ENCODE measurements around the gene SPTB.

Gene SPTB

GRCh38 chr14:64733321-64733720 lies 146.4 kb downstream of the SPTB start:
- Histone ChIP-seq H3K27me3 (ENCODE audit: low read depth, low read length) (no peaks in the 10 kb centered on the region), H3K36me3 (replicated peaks; ENCODE audit: low read depth, low read length) (no peaks in the 10 kb centered on the region), H3K4me3 (ENCODE audit: low read length) (no peak overlapping the region), H3K79me2 (ENCODE audit: low read length) (no peaks in the 10 kb centered on the region), H2AFZ (ENCODE audit: low read depth, low read length) (no peak overlapping the region), H3K4me2 (ENCODE audit: low read length) (no peak overlapping the region), H3K9ac (ENCODE audit: low read length) (no peak overlapping the region), H3K27ac (ENCODE audit: low read length) (no peak overlapping the region), H3K9me3 (ENCODE audit: insufficient read depth, low read length) (no peaks in the 10 kb centered on the region), H3K4me1 (ENCODE audit: low read length) (peaks cover 1% of the 10 kb centered on the region), H4K20me1 (ENCODE audit: insufficient read depth, low read length) (no peaks in the 10 kb centered on the region)
- no peak for TF ChIP-seq CTCF (IDR thresholded peaks at IDR 0.05; ENCODE audit: low read depth, low read length)
- TF ChIP-seq EZH2phosphoT487 (IDR thresholded peaks at IDR 0.05; ENCODE audit: low read depth), result no peak

GRCh38 chr14:64732536-64733120 lies 147.1 kb downstream of the SPTB start:
- Histone ChIP-seq H3K9me3 (ENCODE audit: insufficient read depth, low read length) (no peaks in the 10 kb centered on the region), H3K79me2 (ENCODE audit: low read length) (no peaks in the 10 kb centered on the region), H4K20me1 (ENCODE audit: insufficient read depth, low read length) (no peaks in the 10 kb centered on the region), H3K36me3 (replicated peaks; ENCODE audit: low read depth, low read length) (no peaks in the 10 kb centered on the region), H2AFZ (ENCODE audit: low read depth, low read length) (no peak overlapping the region), H3K27me3 (ENCODE audit: low read depth, low read length) (no peaks in the 10 kb centered on the region), H3K9ac (ENCODE audit: low read length) (no peak overlapping the region), H3K27ac (ENCODE audit: low read length) (no peak overlapping the region), H3K4me3 (ENCODE audit: low read length) (no peak overlapping the region), H3K4me1 (ENCODE audit: low read length) (peaks cover 6% of the 10 kb centered on the region), H3K4me2 (ENCODE audit: low read length) (no peak overlapping the region)
- TF ChIP-seq CTCF (IDR thresholded peaks at IDR 0.05; ENCODE audit: low read depth, low read length), result no peak
- TF ChIP-seq EZH2phosphoT487 (IDR thresholded peaks at IDR 0.05; ENCODE audit: low read depth), result no peak

GRCh38 chr14:64732066-64732465 lies 147.6 kb downstream of the SPTB start:
- H3K27ac ChIP-seq (ENCODE audit: low read length), result no peak overlapping the region
- no peak for TF ChIP-seq CTCF (IDR thresholded peaks at IDR 0.05; ENCODE audit: low read depth, low read length)
- TF ChIP-seq EZH2phosphoT487 (IDR thresholded peaks at IDR 0.05; ENCODE audit: low read depth), result no peak
- H3K79me2 ChIP-seq (ENCODE audit: low read length), result no peaks in the 10 kb centered on the region
- H3K4me3 ChIP-seq (ENCODE audit: low read length), result no peak overlapping the region
- no peak overlapping the region for H3K9ac ChIP-seq (ENCODE audit: low read length)
- H2AFZ ChIP-seq (ENCODE audit: low read depth, low read length), result no peak overlapping the region
- H3K4me1 ChIP-seq (ENCODE audit: low read length), result peaks cover 7% of the 10 kb centered on the region
- no peaks in the 10 kb centered on the region for H3K36me3 ChIP-seq (replicated peaks; ENCODE audit: low read depth, low read length)
- no peaks in the 10 kb centered on the region for H4K20me1 ChIP-seq (ENCODE audit: insufficient read depth, low read length)
- no peaks in the 10 kb centered on the region for H3K27me3 ChIP-seq (ENCODE audit: low read depth, low read length)
- no peaks in the 10 kb centered on the region for H3K9me3 ChIP-seq (ENCODE audit: insufficient read depth, low read length)
- no peak overlapping the region for H3K4me2 ChIP-seq (ENCODE audit: low read length)

- TF ChIP-seq CTCF (IDR thresholded peaks at IDR 0.05; ENCODE audit: low read depth, low read length), result no peak
- no peak for TF ChIP-seq EZH2phosphoT487 (IDR thresholded peaks at IDR 0.05; ENCODE audit: low read depth)
- no peak overlapping the region for H3K4me2 ChIP-seq (ENCODE audit: low read length)
- no peaks in the 10 kb centered on the region for H3K36me3 ChIP-seq (replicated peaks; ENCODE audit: low read depth, low read length)
- H3K9ac ChIP-seq (ENCODE audit: low read length), result no peak overlapping the region
- H3K79me2 ChIP-seq (ENCODE audit: low read length), result no peaks in the 10 kb centered on the region
- H3K4me1 ChIP-seq (ENCODE audit: low read length), result peaks cover 16% of the 10 kb centered on the region
- H3K27me3 ChIP-seq (ENCODE audit: low read depth, low read length), result 0 out of 2 replicates have a peak, but pooled peaks cover under 1% of the 10 kb centered on the region
- no peak overlapping the region for H3K27ac ChIP-seq (ENCODE audit: low read length)
- H2AFZ ChIP-seq (ENCODE audit: low read depth, low read length), result no peak overlapping the region
- no peaks in the 10 kb centered on the region for H4K20me1 ChIP-seq (ENCODE audit: insufficient read depth, low read length)
- H3K9me3 ChIP-seq (ENCODE audit: insufficient read depth, low read length), result no peaks in the 10 kb centered on the region
- no peak overlapping the region for H3K4me3 ChIP-seq (ENCODE audit: low read length)
Measured at GRCh38 chr14:64731141-64731581, 148.5 kb downstream of the SPTB start.
